Activated naive CD4-positive, alpha-beta T cell treated with anti-CD3 and anti-CD28 coated beads, Interleukin-2, amount 50 U/mL, for 24 hours (primary cell): Measurements from ENCODE around the gene EIF4G2.
A peak's percentile ranks its signal among the peaks of the same experiment; 100 is the strongest.

Experiments
- H3K27ac Mint-ChIP-seq: one replicate; pipeline ENCODE4 v1.8.0; 2021; ENCODE audit warnings: mild to moderate bottlenecking, mixed read lengths
- H3K27me3 Mint-ChIP-seq: one replicate; pipeline ENCODE4 v1.8.0; 2021; ENCODE audit warnings: mixed read lengths
- H3K36me3 Mint-ChIP-seq: one replicate; pipeline ENCODE4 v1.8.0; 2021; ENCODE audit warnings: mixed read lengths
- H3K4me1 Mint-ChIP-seq: one replicate; pipeline ENCODE4 v1.8.0; 2021; ENCODE audit warnings: mixed read lengths
- H3K4me3 Mint-ChIP-seq: one replicate; pipeline ENCODE4 v1.8.0; 2021; ENCODE audit warnings: mild to moderate bottlenecking, mixed read lengths
- H3K9me3 Mint-ChIP-seq: one replicate; pipeline ENCODE4 v1.8.0; 2021; ENCODE audit warnings: mixed read lengths

Gene EIF4G2

DNA sequence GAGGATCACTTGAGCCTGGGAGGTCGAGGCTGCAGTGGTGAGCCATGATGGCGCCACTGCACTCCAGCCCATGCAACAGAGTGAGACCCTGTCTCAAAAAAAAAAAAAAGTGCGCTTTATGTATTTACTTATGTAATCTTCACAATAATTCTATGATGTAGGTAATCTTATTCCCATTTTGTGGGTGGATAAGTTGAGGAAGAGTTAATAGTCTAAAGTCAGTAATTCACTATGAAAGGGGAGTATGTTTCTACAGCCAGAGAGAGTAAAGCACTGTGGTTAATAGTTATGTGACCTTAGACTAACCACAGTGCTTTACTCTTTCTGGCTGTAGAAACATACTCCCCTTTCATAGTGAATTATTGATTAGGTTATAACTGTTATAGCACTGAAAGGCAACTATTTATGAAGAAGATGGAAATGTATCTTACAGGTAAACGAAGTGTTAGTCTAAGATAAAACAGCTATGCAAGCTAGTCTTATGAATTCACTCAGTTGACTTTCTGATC lies 45.8 kb downstream of the EIF4G2 start:
- peaks cover 5% of the 10 kb centered on the region for H3K4me1 Mint-ChIP-seq
- no peaks in the 10 kb centered on the region for H3K9me3 Mint-ChIP-seq
- no peak overlapping the region for H3K27ac Mint-ChIP-seq
- H3K4me3 Mint-ChIP-seq: no peak overlapping the region
- H3K27me3 Mint-ChIP-seq: no peaks in the 10 kb centered on the region
- H3K36me3 Mint-ChIP-seq: peaks cover 26% of the 10 kb centered on the region

DNA sequence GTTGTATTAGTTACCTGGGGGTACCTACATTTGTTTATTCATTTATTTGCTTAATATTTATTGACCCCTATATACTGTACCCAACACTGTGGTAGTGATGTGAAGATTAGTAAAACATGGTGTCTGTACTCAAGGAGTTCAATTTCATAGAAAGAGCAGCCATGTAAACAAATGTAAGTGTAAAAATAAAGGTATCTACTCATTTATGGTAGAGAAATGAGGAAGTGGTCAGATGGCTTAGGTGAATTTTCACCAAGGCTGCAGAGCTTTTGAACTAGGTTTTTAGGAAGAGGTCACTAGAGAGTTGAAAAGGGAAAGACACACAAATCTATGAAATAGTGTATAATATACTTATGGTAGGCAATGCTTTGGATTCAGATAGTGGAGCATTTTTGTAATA lies 46.5 kb downstream of the EIF4G2 start:
- Mint-ChIP-seq H3K4me3 (no peak overlapping the region), H3K4me1 (peaks cover 5% of the 10 kb centered on the region), H3K27ac (no peak overlapping the region), H3K27me3 (no peaks in the 10 kb centered on the region), H3K9me3 (no peaks in the 10 kb centered on the region), H3K36me3 (peaks cover 20% of the 10 kb centered on the region)

DNA sequence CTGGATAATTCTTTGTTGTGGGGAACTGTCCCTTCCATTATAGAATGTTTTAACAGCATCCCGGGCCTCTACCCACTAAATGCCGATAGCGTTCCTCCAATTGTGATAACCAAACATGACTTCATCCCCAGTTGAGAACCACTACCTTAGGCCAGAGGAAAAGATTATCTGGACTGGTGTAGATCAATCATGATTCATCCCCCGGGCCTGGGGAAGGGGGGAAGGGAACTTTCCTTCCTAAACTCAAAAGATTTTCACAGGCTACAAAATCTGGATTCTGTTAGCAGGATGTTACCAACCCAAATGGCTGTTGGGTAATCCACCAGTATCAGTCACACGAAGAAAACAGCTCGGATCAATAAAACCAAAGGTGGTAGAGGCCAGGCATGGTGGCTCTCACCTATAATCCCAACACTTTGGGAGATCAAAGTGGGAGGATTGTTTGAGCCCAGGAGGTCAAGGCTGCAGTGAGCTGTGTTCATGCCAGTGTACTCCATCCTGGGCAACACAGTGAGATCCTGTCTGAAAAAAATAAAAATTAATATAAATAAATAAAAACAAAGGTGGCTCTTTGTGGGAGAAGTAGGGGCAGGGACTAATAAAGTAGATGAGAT lies 47.5 kb downstream of the EIF4G2 start:
- Mint-ChIP-seq H3K27ac (no peak overlapping the region), H3K9me3 (no peaks in the 10 kb centered on the region), H3K4me3 (no peak overlapping the region), H3K36me3 (peaks cover 17% of the 10 kb centered on the region), H3K4me1 (peaks cover 5% of the 10 kb centered on the region), H3K27me3 (no peaks in the 10 kb centered on the region)

DNA sequence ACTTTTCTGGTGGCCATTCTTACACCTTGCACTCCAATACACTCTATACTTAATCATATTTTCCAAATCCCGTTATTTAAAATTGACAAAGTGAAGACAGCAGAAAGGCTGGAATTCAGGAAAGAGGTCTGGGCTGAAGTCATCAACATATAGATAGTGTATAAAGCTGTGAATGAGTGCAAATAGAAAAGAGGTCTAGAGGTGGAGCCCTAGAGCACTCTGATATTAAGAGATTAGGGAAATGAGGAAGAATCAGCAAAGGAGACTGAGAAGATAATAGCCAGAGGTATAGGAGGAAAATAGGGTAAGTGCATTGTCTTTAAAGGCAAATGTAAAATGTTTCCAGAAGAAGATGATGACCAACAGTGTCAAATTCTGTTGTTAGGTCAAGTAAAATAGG lies 49.8 kb downstream of the EIF4G2 start:
- no peak overlapping the region for H3K27ac Mint-ChIP-seq
- no peak overlapping the region for H3K4me3 Mint-ChIP-seq
- H3K4me1 Mint-ChIP-seq: peaks cover 14% of the 10 kb centered on the region
- no peaks in the 10 kb centered on the region for H3K27me3 Mint-ChIP-seq
- no peaks in the 10 kb centered on the region for H3K9me3 Mint-ChIP-seq
- peaks cover 17% of the 10 kb centered on the region for H3K36me3 Mint-ChIP-seq

DNA sequence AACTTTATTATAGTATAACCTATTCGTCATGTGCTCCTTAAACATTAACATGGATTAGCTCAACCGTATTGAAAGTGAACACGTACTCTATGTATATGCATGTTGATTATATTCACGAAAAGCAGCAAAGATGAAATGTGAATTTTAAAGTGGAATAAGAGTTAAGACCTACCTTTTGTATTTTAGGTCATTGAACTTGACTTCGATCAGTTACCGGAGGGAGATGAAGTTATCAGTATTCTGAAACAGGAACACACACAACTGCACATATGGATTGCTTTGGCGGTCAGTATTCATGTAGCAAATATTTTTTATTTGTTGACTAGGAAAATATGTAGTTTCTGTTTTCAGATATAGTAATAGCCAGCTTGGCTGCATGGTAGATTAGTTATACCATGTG lies 56.2 kb downstream of the EIF4G2 start:
- no peaks in the 10 kb centered on the region for H3K9me3 Mint-ChIP-seq
- H3K4me3 Mint-ChIP-seq: peak overlapping the region; percentile 96
- no peaks in the 10 kb centered on the region for H3K27me3 Mint-ChIP-seq
- peaks cover 11% of the 10 kb centered on the region for H3K36me3 Mint-ChIP-seq
- peaks cover 29% of the 10 kb centered on the region for H3K4me1 Mint-ChIP-seq
- H3K27ac Mint-ChIP-seq: no peak overlapping the region

DNA sequence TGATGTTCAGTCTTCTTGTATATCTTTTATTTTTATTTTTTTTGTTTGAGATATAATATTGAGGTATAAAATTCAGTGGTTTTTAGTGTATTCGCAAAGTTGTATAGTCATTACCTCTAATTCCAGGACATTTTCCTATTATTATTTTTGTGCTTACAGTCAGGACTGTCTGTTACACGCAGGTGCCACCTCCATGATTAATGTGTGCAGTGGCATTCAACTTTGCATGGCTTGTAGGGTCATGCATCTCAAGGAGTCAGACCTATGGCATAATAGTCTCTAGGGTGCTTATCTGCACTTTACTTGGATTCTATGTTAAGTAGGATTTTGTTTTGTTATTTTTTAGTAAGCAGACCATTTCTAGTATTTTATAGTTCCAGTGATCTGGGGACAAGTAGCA lies 56.7 kb downstream of the EIF4G2 start:
- H3K4me1 Mint-ChIP-seq: peaks cover 29% of the 10 kb centered on the region
- peak overlapping the region; percentile 96 for H3K4me3 Mint-ChIP-seq
- no peaks in the 10 kb centered on the region for H3K9me3 Mint-ChIP-seq
- peak overlapping the region; percentile 89 for H3K27ac Mint-ChIP-seq
- H3K27me3 Mint-ChIP-seq: no peaks in the 10 kb centered on the region
- H3K36me3 Mint-ChIP-seq: peaks cover 9% of the 10 kb centered on the region

DNA sequence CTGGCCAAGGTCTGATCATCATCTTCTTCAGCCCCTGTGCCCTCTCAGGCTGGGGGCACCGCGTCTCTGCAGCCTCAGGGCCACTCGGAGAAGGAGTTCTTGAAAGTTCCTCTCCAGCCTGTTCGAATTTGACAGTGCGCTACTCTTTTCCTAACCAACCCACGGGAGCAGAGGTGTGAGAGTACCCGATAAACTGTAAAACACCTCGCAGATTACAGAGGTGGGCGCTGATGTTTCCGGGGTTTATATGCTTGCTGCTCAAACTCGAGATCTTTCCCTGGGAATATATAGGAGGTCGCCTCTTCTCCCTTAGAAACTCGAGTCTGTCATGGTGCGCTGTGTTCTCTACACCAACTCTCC lies 57.2 kb downstream of the EIF4G2 start:
- H3K9me3 Mint-ChIP-seq: no peaks in the 10 kb centered on the region
- H3K27me3 Mint-ChIP-seq: no peaks in the 10 kb centered on the region
- peaks cover 8% of the 10 kb centered on the region for H3K36me3 Mint-ChIP-seq
- H3K4me1 Mint-ChIP-seq: peaks cover 29% of the 10 kb centered on the region
- H3K4me3 Mint-ChIP-seq: peak overlapping the region; percentile 96
- peak overlapping the region; percentile 89 for H3K27ac Mint-ChIP-seq

DNA sequence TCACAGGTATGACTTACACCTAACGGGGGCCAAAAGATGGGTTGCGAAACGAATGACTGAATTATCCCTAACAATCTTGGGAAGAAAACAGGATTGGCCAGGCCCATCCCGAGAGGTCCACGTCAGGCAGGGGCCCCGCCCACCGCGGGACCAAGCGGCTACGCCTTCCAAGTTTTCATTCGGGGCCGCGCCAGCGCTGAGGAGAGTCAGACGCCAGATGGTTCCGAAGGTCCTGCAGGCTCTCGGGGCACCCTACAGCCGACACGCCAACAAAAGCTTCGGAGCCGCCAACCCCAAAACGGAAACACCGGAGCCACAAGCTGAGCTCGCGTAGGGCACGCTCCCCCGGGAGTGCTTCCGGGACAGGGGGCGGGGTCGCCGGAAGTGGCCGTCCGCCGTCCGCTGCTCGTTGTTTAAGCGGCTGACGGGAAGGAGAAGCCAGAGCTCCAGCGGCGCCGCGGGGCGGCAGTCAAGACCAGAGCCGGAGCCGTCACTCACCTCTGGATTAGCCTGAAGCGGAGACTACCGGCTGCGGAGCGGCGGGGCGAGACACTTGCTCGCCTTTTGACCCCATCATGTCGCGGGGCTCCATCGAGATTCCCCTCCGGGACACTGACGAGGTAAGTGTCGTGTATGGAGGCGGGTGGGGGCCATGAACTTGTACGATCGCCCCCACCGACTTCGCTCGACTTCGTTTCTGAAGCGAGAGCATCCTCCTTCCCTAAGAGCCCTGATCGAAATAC lies 57.7 kb downstream of the EIF4G2 start, which contains the start of gene CTR9:
CTR9 (plus strand) TSS at position 409 of the 743 bp plus-strand sequence; CDS start at position 576, 167 bp downstream.
- Mint-ChIP-seq H3K36me3 (peaks cover 8% of the 10 kb centered on the region), H3K27me3 (no peaks in the 10 kb centered on the region), H3K27ac (peak within 1 kb of the TSS; percentile 89), H3K9me3 (no peaks in the 10 kb centered on the region), H3K4me1 (peaks cover 29% of the 10 kb centered on the region), H3K4me3 (peak within 1 kb of the TSS; percentile 96)

DNA sequence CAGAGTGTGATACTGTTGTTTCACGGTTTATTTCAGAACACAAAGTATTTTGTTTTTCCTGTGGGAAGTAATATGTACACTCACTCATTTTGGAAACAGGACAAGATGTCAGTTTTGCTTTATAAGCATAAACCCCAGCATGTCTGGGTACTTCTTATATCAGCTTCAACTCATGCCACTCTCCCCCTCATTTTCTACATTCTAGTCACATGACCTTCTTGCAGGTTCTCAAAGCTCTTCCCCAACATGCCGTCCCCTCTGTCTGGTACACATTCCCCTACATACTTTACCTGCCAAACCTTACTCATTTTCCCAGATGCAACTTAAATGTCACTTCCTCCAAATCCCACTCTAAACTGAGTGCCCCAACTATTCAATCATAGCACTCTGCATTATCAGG lies 59.2 kb downstream of the EIF4G2 start:
- H3K9me3 Mint-ChIP-seq: no peaks in the 10 kb centered on the region
- H3K27me3 Mint-ChIP-seq: no peaks in the 10 kb centered on the region
- no peak overlapping the region for H3K27ac Mint-ChIP-seq
- peaks cover 21% of the 10 kb centered on the region for H3K4me1 Mint-ChIP-seq
- H3K36me3 Mint-ChIP-seq: peaks cover 3% of the 10 kb centered on the region
- H3K4me3 Mint-ChIP-seq: peak overlapping the region; percentile 4

DNA sequence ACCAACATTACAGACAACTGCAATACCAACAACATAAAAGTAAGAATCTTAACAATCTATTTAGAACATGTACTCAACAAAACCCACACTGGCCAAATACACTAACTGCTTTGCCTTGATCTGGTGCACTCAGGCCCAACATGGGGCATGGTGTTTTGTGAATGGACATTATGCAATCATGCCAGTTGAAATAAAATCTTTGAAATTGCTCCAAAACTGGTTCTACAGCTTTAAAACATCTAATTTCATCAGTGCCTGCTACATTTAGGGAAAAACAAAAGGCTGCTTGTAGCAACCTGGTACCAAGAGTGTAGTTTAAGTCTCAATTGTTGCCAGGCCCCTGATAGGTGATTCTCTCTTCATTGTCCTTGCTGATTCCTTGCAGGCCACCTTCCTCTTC lies 61.0 kb downstream of the EIF4G2 start:
- Mint-ChIP-seq H3K4me3 (no peak overlapping the region), H3K36me3 (peaks cover 3% of the 10 kb centered on the region), H3K27me3 (no peaks in the 10 kb centered on the region), H3K9me3 (no peaks in the 10 kb centered on the region), H3K4me1 (peaks cover 28% of the 10 kb centered on the region), H3K27ac (no peak overlapping the region)
